ENCODE data around the gene UBE2O. TPM values are rescaled to one million over a fixed set of nuclear protein-coding genes. Genes with fewer than 3 reads are reported as not detected.

The UBE2O gene
- polyA plus RNA-seq, 1 of the 3 experiments (the other 2 are of a cell fraction) = 25.4 TPM

DNA sequence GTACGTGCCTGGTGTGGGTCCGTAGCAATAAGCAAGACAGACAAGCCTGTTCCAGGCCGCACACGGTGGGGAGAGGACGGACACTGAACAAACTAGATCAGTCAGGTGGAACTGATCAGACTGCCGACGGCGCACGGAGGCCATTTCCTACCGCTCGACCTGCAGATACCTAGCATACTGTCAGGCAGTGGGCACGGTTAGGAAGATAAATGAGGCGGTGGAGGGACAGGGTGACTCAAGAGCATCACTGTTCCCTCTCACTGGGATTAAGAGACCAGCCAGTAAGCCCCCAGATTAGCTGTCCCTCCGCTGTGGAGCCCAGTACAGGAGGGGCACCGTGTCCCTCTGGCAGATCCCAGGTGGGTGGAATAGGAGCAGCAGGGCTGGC lies 19.3 kb upstream of the UBE2O start (continued):
- TF ChIP-seq REST (IDR thresholded peaks at IDR 0.05; ENCODE audit: low read depth, low read length) = no peak

GRCh38 chr17:76471498-76472257 lies 18.7 kb upstream of the UBE2O start:
- POLR2A ChIA-PET = no interaction called here

More at GRCh38 chr17:76471498-76472257, 18.7 kb upstream of the UBE2O start:
- WGBS (ENCODE audit: low lambda C conversion rate) = 94% methylated on average over 31 of the region's 35 CpGs
- no peaks in the 10 kb centered on the region for H3K9me3 ChIP-seq
- DNase-seq = no peak
- no peaks in the 10 kb centered on the region for H4K20me1 ChIP-seq (ENCODE audit: insufficient read depth)
- no peaks in the 10 kb centered on the region for H3F3A ChIP-seq (replicated peaks; ENCODE audit: insufficient read depth)
- H3K9me2 ChIP-seq = no peaks in the 10 kb centered on the region
- no peaks in the 10 kb centered on the region; a peak in 1 of 4 replicates for H3K4me1 ChIP-seq (ENCODE audit: control insufficient read depth in 1 of 2, insufficient read depth in 2 of 2, low read depth in 1 of 2, low read length in 1 of 2)
- H2AFZ ChIP-seq (ENCODE audit: low read depth) = no peak overlapping the region
- no peak overlapping the region for H3K4me2 ChIP-seq
- no peak overlapping the region for H3K27ac ChIP-seq (ENCODE audit: low read depth in 2 of 2, low read length in 1 of 2)
- no peak overlapping the region for H3K4me3 ChIP-seq (ENCODE audit: low read depth in 2 of 2, low read length in 1 of 2)
- CTCF ChIA-PET = interaction anchor here (52.1 to 56.8 kb wide), 2 partner anchors 4 to 18 kb away, joined by 1687 read pairs; partner anchors contain the start of genes AANAT, RHBDF2 and UBE2O
- no peak overlapping the region for H3K9ac ChIP-seq
- H3K36me3 ChIP-seq (replicated peaks in 1 of 2; ENCODE audit: control insufficient read depth in 1 of 2, insufficient read depth in 2 of 2, low read length in 1 of 2) = peaks cover 0 to 25% of the 10 kb centered on the region in 2 experiments
- H3K27me3 ChIP-seq (ENCODE audit: insufficient read depth) = no peaks in the 10 kb centered on the region
- H3K79me2 ChIP-seq (ENCODE audit: insufficient read depth) = no peaks in the 10 kb centered on the region
- TF ChIP-seq POLR2AphosphoS5 (IDR thresholded peaks at IDR 0.05; ENCODE audit: low read depth, low read length) = no peak
- TF ChIP-seq, protein P1, sequence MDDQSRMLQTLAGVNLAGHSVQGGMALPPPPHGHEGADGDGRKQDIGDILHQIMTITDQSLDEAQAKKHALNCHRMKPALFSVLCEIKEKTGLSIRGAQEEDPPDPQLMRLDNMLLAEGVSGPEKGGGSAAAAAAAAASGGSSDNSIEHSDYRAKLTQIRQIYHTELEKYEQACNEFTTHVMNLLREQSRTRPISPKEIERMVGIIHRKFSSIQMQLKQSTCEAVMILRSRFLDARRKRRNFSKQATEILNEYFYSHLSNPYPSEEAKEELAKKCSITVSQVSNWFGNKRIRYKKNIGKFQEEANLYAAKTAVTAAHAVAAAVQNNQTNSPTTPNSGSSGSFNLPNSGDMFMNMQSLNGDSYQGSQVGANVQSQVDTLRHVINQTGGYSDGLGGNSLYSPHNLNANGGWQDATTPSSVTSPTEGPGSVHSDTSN (IDR thresholded peaks at IDR 0.05) = no peak
- no peak for TF ChIP-seq MEF2A (IDR thresholded peaks at IDR 0.05; ENCODE audit: borderline replicate concordance, low read depth)
- TF ChIP-seq YY1 (IDR thresholded peaks at IDR 0.05; ENCODE audit: low read depth) = no peak
- TF ChIP-seq USF2 (IDR thresholded peaks at IDR 0.05; ENCODE audit: borderline replicate concordance, low read depth, low read length) = no peak
- TF ChIP-seq FOXM1 (IDR thresholded peaks at IDR 0.05; ENCODE audit: low read depth) = no peak
- TF ChIP-seq, protein P2, sequence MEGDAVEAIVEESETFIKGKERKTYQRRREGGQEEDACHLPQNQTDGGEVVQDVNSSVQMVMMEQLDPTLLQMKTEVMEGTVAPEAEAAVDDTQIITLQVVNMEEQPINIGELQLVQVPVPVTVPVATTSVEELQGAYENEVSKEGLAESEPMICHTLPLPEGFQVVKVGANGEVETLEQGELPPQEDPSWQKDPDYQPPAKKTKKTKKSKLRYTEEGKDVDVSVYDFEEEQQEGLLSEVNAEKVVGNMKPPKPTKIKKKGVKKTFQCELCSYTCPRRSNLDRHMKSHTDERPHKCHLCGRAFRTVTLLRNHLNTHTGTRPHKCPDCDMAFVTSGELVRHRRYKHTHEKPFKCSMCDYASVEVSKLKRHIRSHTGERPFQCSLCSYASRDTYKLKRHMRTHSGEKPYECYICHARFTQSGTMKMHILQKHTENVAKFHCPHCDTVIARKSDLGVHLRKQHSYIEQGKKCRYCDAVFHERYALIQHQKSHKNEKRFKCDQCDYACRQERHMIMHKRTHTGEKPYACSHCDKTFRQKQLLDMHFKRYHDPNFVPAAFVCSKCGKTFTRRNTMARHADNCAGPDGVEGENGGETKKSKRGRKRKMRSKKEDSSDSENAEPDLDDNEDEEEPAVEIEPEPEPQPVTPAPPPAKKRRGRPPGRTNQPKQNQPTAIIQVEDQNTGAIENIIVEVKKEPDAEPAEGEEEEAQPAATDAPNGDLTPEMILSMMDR (IDR thresholded peaks at IDR 0.05) = no peak
- TF ChIP-seq REST (IDR thresholded peaks at IDR 0.05; ENCODE audit: low read depth, low read length) = no peak
- TF ChIP-seq TEAD4 (IDR thresholded peaks at IDR 0.05; ENCODE audit: borderline replicate concordance, insufficient read depth) = no peak
- TF ChIP-seq, protein P3, sequence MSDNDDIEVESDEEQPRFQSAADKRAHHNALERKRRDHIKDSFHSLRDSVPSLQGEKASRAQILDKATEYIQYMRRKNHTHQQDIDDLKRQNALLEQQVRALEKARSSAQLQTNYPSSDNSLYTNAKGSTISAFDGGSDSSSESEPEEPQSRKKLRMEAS (IDR thresholded peaks at IDR 0.05; ENCODE audit: low read depth) = no peak
- no peak for TF ChIP-seq SMC3 (IDR thresholded peaks at IDR 0.05; ENCODE audit: low read depth, low read length)
- TF ChIP-seq GATA2 (CRISPR knock-in tag; IDR thresholded peaks at IDR 0.05) = no peak
- no peak for TF ChIP-seq USF1 (IDR thresholded peaks at IDR 0.05; ENCODE audit: borderline replicate concordance, low read depth)

Data from SK-N-SH (cell line).